ENCODE measurements around the gene AHCYL1. TPM values are rescaled to one million over a fixed set of nuclear protein-coding genes. Genes with fewer than 3 reads are reported as not detected.

The AHCYL1 gene
- total RNA-seq, 2 experiments from 2014 or later: 89.6 to 92.3 TPM

- Mint-ChIP-seq H3K9me3 (no peaks in the 10 kb centered on the region), H3K27ac (peak overlapping the region; percentile 82), H3K4me1 (ENCODE audit: low read depth) (peaks cover 24% of the 10 kb centered on the region), H3K27me3 (no peaks in the 10 kb centered on the region), H3K36me3 (peaks cover 8% of the 10 kb centered on the region), H3K4me3 (no peak overlapping the region)
- POLR2A ChIA-PET: interaction anchor here (1.4 kb wide), 2 partner anchors 11 to 20 kb away, joined by 4 to 6 read pairs; partner anchors contain the start of gene AHCYL1
- intact Hi-C loops (cut with micrococcal nuclease): loop anchor here (1.0 to 2.0 kb wide), 2 partner anchors 10 to 20 kb away; partner anchors contain the start of gene AHCYL1
- no peak for DNase-seq
- CTCF ChIA-PET: interaction anchor here (0.7 to 1.6 kb wide), 4 partner anchors 20 to 615 kb away, joined by 3 to 13 read pairs (median 4); partner anchors contain the start of gene AHCYL1
Observed at GRCh38 chr1:110004583-110004982, 20.0 kb downstream of the AHCYL1 start.

DNA sequence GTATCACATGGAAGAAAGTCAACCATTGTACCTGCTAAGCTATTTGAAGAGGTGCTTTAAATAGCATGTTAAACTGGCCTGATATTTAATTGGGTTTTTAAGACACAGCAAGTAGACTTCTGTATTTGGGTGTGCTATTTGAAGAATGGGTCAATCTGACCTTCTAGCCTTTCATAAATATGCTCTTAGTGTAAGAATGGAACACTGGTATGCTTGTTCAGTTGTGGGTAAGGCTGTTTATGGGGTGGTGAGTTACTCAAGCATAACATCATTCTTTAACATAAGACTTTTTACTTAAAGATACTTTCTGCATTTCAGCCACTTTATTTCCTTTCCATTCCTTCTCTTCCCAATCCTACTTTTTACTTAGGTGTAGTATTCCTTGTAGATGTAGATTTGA is 21.4 kb downstream of the AHCYL1 start:
- ChIA-PET CTCF (interaction anchor here (1.1 to 2.2 kb wide), 4 partner anchors 22 to 366 kb away, joined by 5 to 23 read pairs (median 8); partner anchors contain the start of gene AHCYL1), POLR2A (no interaction called here)
- H3K27ac Mint-ChIP-seq: no peak overlapping the region
- peaks cover 15% of the 10 kb centered on the region for H3K36me3 Mint-ChIP-seq
- intact Hi-C loops (cut with micrococcal nuclease): loop anchor here (2.0 kb wide), 1 partner anchor 21 kb away; the partner anchor contains the start of gene AHCYL1
- peaks cover 24% of the 10 kb centered on the region for H3K4me1 Mint-ChIP-seq (ENCODE audit: low read depth)
- no peak overlapping the region for H3K4me3 Mint-ChIP-seq
- no peaks in the 10 kb centered on the region for H3K9me3 Mint-ChIP-seq
- no peak for DNase-seq
- no peaks in the 10 kb centered on the region for H3K27me3 Mint-ChIP-seq

- no peaks in the 10 kb centered on the region for H3K27me3 Mint-ChIP-seq
- H3K4me1 Mint-ChIP-seq (ENCODE audit: low read depth): peaks cover 24% of the 10 kb centered on the region
- CTCF ChIA-PET: interaction anchor here (1.9 to 2.2 kb wide), 3 partner anchors 22 to 366 kb away, joined by 5 to 23 read pairs (median 9); partner anchors contain the start of gene AHCYL1
- POLR2A ChIA-PET: no interaction called here
- H3K9me3 Mint-ChIP-seq: no peaks in the 10 kb centered on the region
- DNase-seq: no peak
- H3K36me3 Mint-ChIP-seq: peaks cover 18% of the 10 kb centered on the region
- no peak overlapping the region for H3K27ac Mint-ChIP-seq
- intact Hi-C loops (cut with micrococcal nuclease): no loop called here
- H3K4me3 Mint-ChIP-seq: no peak overlapping the region
Observed at GRCh38 chr1:110006516-110006915, 22.0 kb downstream of the AHCYL1 start.

DNA sequence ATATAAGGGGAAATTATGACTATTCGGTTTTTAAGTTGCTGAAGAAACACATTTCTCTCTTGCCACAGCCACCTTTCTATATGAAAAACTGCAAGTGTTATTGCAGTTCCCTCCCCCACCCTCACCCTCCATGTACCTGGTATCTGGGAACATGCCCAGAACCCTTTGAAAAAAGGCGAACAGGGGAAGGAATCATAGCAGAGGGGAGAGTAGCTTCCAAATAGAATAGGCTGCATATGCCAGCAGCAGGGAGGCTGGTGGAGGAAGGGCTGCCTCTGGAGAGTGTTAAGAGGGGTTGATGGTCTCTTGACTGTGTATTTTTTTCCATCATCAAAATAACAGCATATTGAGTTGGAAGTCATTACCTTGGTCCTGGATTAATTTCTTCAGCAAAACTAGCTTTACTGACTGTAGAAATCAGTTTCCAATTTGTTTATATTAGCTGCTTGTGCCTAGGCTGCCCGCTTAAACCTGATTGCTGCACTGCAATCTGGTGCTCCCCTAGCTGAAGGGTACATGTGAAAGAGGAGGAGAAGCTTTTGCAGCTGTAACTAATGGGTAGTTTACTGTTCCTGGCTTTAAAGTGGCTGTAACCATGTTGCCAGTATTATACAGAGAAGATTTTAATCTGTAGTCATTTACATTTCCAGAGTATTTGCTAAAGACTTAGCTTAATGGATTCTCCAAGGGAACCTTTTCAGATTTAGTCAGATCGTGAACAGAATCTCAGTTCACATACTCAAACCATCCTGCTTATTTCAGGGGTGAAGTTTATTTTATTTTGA is 22.7 kb downstream of the AHCYL1 start:
- H3K27ac Mint-ChIP-seq: no peak overlapping the region
- intact Hi-C loops (cut with micrococcal nuclease): no loop called here
- peaks cover 25% of the 10 kb centered on the region for H3K36me3 Mint-ChIP-seq
- no peaks in the 10 kb centered on the region for H3K9me3 Mint-ChIP-seq
- DNase-seq: no peak
- ChIA-PET CTCF (interaction anchor here (0.6 to 2.2 kb wide), 6 partner anchors 22 to 367 kb away, joined by 3 to 23 read pairs (median 4); partner anchors contain the start of gene AHCYL1), POLR2A (interaction anchor here (0.9 kb wide), 1 partner anchor 22 kb away, joined by 4 read pairs; no protein-coding TSS in a partner anchor)
- H3K4me3 Mint-ChIP-seq: no peak overlapping the region
- H3K27me3 Mint-ChIP-seq: no peaks in the 10 kb centered on the region
- H3K4me1 Mint-ChIP-seq (ENCODE audit: low read depth): peaks cover 24% of the 10 kb centered on the region

DNA sequence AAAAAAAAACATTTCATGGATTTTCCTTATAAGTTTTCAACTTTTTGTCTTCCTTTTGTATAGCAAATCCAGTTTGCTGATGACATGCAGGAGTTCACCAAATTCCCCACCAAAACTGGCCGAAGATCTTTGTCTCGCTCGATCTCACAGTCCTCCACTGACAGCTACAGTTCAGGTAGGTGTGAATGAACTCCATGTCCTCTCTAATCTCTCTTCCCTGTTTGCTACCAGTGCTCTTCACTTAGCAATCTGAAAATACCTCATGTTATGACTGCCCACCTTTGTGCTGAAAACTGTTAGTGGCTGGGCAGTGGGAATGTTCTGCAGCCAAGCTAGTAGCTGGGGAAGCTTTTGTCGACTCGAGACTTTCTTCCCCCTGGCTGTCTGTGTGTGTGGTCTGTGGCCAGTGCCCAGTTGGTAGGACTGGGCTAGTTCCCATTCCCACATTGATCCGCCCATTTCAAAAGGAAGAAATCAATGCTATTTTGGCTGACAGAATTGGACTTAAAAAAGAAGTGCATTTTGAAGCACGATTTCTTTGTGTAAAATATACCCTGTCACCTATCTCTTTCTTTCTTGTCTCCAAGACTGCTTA is 24.5 kb downstream of the AHCYL1 start:
- no peak overlapping the region for H3K27ac Mint-ChIP-seq

DNA sequence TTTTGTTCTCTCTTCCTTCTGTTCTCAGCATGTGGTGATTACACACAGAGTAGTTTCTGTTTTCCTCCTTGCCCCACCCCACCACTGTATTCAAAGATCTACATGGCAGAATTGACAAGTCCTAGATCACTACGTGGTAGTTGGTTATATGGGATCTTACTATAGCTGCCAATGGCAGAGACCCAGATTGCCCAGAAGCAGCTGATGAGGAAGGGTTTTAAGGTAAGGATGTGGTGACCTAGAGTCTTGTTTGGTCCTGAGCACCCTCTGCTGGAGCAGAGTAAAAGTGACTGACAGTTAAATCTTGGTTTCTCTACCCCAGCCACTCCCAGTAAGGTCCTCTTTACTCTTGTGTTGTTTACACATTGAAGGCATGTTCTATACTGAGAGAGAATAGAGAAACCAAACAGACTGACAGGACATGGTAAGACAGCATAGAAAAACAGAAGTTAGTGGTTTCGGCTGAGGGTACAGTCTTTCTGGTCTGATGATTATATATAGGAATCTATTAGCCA is 27.0 kb downstream of the AHCYL1 start:
- intact Hi-C loops (cut with micrococcal nuclease): no loop called here

More for the DNA sequence above, 24.5 kb downstream of the AHCYL1 start:
- intact Hi-C loops (cut with micrococcal nuclease): no loop called here
- Mint-ChIP-seq H3K9me3 (no peaks in the 10 kb centered on the region), H3K36me3 (peaks cover 32% of the 10 kb centered on the region), H3K4me1 (ENCODE audit: low read depth) (peaks cover 11% of the 10 kb centered on the region), H3K4me3 (no peak overlapping the region), H3K27me3 (no peaks in the 10 kb centered on the region)
- CTCF ChIA-PET: interaction anchor here (0.7 to 4.7 kb wide), 3 partner anchors 20 to 1308 kb away, joined by 4 to 20 read pairs (median 4); partner anchors contain the start of gene STRIP1
- POLR2A ChIA-PET: no interaction called here
- DNase-seq: no peak

DNA sequence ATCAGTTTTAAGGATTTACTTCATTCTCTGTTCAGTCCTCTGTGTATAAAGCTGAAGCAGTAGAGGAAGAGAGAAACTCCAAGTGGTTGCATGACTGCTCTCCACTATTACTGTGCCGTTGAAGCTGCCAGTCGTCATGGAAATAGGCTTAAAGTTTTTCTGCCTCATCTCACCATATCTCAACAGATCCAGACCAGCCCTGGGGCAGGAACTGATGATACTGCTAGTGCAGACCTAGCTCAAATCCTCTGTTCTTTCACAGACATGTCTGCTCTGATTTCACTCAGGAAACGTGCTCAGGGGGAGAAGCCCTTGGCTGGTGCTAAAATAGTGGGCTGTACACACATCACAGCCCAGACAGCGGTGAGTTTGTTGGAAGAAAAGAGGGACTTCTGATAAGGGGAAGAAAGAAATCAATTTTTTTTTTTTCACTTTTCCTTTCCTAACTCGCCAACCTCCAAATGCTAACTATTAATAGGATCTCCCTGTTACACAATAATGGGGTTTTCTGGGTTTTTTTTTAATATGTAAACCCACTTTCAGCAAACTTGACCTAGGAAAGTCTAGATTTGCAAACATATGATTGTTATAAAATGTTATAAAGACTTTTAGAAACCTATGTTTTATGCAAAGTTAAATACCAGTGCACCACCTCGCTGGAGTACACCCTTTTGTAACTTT is 27.7 kb downstream of the AHCYL1 start:
- no peaks in the 10 kb centered on the region for H3K9me3 Mint-ChIP-seq
- ChIA-PET CTCF (interaction anchor here (1.1 to 4.7 kb wide), 12 partner anchors 17 to 376 kb away, joined by 3 to 36 read pairs (median 6); partner anchors contain the start of gene AHCYL1), POLR2A (no interaction called here)
- no peak overlapping the region for H3K4me3 Mint-ChIP-seq
- intact Hi-C loops (cut with micrococcal nuclease): no loop called here
- no peak overlapping the region for H3K27ac Mint-ChIP-seq
- DNase-seq: no peak
- H3K27me3 Mint-ChIP-seq: no peaks in the 10 kb centered on the region
- H3K4me1 Mint-ChIP-seq (ENCODE audit: low read depth): no peaks in the 10 kb centered on the region
- peaks cover 46% of the 10 kb centered on the region for H3K36me3 Mint-ChIP-seq

More for the DNA sequence above, 27.0 kb downstream of the AHCYL1 start:
- no peak overlapping the region for H3K27ac Mint-ChIP-seq
- peak; percentile 39 for DNase-seq
- POLR2A ChIA-PET: no interaction called here
- H3K4me1 Mint-ChIP-seq (ENCODE audit: low read depth): no peaks in the 10 kb centered on the region
- no peaks in the 10 kb centered on the region for H3K27me3 Mint-ChIP-seq
- no peaks in the 10 kb centered on the region for H3K9me3 Mint-ChIP-seq
- CTCF ChIA-PET: interaction anchor here (0.6 to 4.7 kb wide), 19 partner anchors 11 to 375 kb away, joined by 3 to 36 read pairs (median 4); partner anchors contain the start of gene AHCYL1
- peaks cover 42% of the 10 kb centered on the region for H3K36me3 Mint-ChIP-seq
- no peak overlapping the region for H3K4me3 Mint-ChIP-seq

DNA sequence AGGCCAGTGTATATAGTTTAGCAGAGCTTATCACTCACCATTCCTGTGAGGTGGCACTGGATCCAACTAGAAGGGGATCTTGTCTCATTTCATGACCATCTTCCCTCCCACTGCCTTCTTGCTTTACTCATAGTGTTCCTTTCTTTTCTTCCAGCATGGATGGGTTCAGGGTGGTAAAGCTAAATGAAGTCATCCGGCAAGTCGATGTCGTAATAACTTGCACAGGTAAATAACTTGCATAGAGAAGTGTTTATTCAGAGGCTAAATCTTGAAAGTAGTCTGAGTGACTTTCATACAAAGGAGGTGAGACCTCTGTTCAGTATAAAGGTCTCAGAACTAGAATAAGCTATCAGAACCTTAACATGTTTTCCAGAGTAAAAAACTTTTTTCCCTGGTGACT is 33.2 kb downstream of the AHCYL1 start:
- peaks cover 42% of the 10 kb centered on the region for H3K36me3 Mint-ChIP-seq
- POLR2A ChIA-PET: no interaction called here
- no peaks in the 10 kb centered on the region for H3K4me1 Mint-ChIP-seq (ENCODE audit: low read depth)
- CTCF ChIA-PET: interaction anchor here (0.7 to 4.1 kb wide), 2 partner anchors 12 to 1382 kb away, joined by 3 to 31 read pairs; no protein-coding TSS in a partner anchor
- H3K9me3 Mint-ChIP-seq: no peaks in the 10 kb centered on the region
- no peak overlapping the region for H3K4me3 Mint-ChIP-seq
- no peak overlapping the region for H3K27ac Mint-ChIP-seq
- DNase-seq: no peak
- intact Hi-C loops (cut with micrococcal nuclease): no loop called here
- H3K27me3 Mint-ChIP-seq: no peaks in the 10 kb centered on the region

DNA sequence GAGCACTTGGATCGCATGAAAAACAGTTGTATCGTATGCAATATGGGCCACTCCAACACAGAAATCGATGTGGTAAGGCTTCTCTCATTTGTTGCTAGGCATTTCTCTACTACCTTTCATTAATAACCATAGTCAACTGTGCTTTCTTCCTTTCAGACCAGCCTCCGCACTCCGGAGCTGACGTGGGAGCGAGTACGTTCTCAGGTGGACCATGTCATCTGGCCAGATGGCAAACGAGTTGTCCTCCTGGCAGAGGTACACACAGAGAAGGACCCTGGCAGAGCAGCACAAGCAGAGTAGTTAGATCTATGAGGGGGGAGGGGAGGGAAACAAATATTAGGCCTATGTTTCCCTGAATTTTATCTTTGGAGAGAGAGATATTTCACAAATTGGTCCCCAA is 33.8 kb downstream of the AHCYL1 start:
- no peaks in the 10 kb centered on the region for H3K9me3 Mint-ChIP-seq
- POLR2A ChIA-PET: no interaction called here
- H3K27ac Mint-ChIP-seq: no peak overlapping the region
- H3K27me3 Mint-ChIP-seq: no peaks in the 10 kb centered on the region
- CTCF ChIA-PET: interaction anchor here (0.8 to 4.1 kb wide), 2 partner anchors 11 to 42 kb away, joined by 3 to 31 read pairs; no protein-coding TSS in a partner anchor
- DNase-seq: no peak
- no peak overlapping the region for H3K4me3 Mint-ChIP-seq
- intact Hi-C loops (cut with micrococcal nuclease): no loop called here
- H3K36me3 Mint-ChIP-seq: peaks cover 43% of the 10 kb centered on the region
- H3K4me1 Mint-ChIP-seq (ENCODE audit: low read depth): no peaks in the 10 kb centered on the region

DNA sequence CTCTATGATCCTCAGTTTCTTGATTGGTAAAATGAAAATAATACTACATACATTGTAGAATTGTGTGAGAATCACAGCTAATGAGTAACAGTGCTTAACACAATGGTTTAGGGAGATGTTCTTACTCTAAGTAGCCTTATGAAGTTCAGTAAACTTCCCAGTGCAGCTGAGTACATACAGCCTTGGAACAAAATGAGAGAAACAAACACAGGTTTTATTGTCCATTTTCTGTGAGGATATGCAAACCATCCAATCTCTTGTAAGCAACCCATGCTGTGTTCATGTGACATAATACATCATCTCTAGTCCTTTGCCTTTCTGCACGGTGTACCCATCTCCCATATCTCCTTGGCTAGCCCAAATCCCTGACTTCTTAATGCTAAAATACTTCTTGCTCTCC is 35.2 kb downstream of the AHCYL1 start:
- Mint-ChIP-seq H3K27me3 (no peaks in the 10 kb centered on the region), H3K36me3 (peaks cover 47% of the 10 kb centered on the region), H3K4me1 (ENCODE audit: low read depth) (no peaks in the 10 kb centered on the region), H3K9me3 (no peaks in the 10 kb centered on the region), H3K27ac (no peak overlapping the region), H3K4me3 (no peak overlapping the region)
- ChIA-PET CTCF (interaction anchor here (1.3 to 4.1 kb wide), 3 partner anchors 10 to 35 kb away, joined by 3 to 31 read pairs (median 10); partner anchors contain the start of gene AHCYL1), POLR2A (interaction anchor here (1.4 kb wide), 1 partner anchor 15 kb away, joined by 7 read pairs; the partner anchor contains the start of gene STRIP1)
- DNase-seq: no peak
- intact Hi-C loops (cut with micrococcal nuclease): no loop called here

GRCh38 chr1:110021285-110021684 is 36.7 kb downstream of the AHCYL1 start:
- Mint-ChIP-seq H3K36me3 (peaks cover 41% of the 10 kb centered on the region), H3K4me3 (no peak overlapping the region)
- intact Hi-C loops (cut with micrococcal nuclease): no loop called here

More at GRCh38 chr1:110021285-110021684, 36.7 kb downstream of the AHCYL1 start:
- DNase-seq: no peak
- ChIA-PET POLR2A (no interaction called here), CTCF (interaction anchor here (0.9 to 2.4 kb wide), 2 partner anchors 37 to 244 kb away, joined by 3 to 10 read pairs; partner anchors contain the start of gene AHCYL1)
- H3K27me3 Mint-ChIP-seq: no peaks in the 10 kb centered on the region
- H3K27ac Mint-ChIP-seq: no peak overlapping the region
- no peaks in the 10 kb centered on the region for H3K4me1 Mint-ChIP-seq (ENCODE audit: low read depth)
- H3K9me3 Mint-ChIP-seq: no peaks in the 10 kb centered on the region
